Keratinocyte (primary cell): ENCODE measurements around the gene CLPSL1.

Source experiments
- CTCF ChIP-seq, 3 experiments: IDR thresholded peaks in 1 of 3; conservative IDR thresholded peaks in 1 of 3; optimal IDR thresholded peaks in 1 of 3; 2 replicates in 2 of 3; 3 replicates in 1 of 3; pipeline versions ENCODE3 to v1.5.1; 2011; ENCODE audit warnings: low read length in 3 of 3, mild to moderate bottlenecking in 3 of 3, moderate library complexity in 2 of 3, control low read depth in 1 of 3, inconsistent platforms in 1 of 3; ENCODE audit not compliant: insufficient read depth in 2 of 3; ENCODE audit errors: extremely low read depth in 1 of 3
- EZH2 ChIP-seq: IDR thresholded peaks from one replicate; pipeline ENCODE4 v1.6.1; 2012; ENCODE audit warnings: inconsistent platforms, mild to moderate bottlenecking, low read length, moderate library complexity

GRCh38 chr6:35752330-35752729 is 28.5 kb upstream of the CLPSL1 start:
- TF ChIP-seq CTCF (optimal IDR thresholded peaks at IDR 0.05 in 1 of 3, IDR thresholded peaks at IDR 0.05 in 1 of 3, conservative IDR thresholded peaks at IDR 0.05 in 1 of 3; ENCODE audit: extremely low read depth in 1 of 3, insufficient read depth in 2 of 3, low read length in 3 of 3), result no peak
- no peak for TF ChIP-seq EZH2
